Measurements from ENCODE around the gene SOD2.
"Not testable (repeated sequence)": the region's sequence is repeated elsewhere in the genome, so short reads cannot be mapped to it uniquely, and the experiment has no call there.

The SOD2 gene

DNA sequence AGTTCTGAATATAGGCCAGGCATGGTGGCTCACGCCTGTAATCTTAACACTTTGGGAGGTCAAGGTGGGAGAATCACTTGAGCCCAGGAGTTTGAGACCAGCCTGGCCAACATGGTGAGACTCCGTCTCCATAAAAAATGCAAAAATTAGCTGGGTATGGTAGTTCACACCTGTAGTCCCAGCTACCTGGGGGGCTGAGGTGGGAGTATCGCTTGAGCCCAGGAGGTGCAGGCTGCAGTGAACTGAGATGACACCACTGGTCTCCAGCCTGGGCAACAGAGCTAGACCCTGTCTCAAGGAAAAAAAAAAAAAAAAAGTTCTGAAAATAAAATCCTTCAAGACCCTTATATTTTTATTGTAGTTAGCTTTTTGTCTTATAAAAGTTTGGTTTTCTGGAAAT lies 22.6 kb upstream of the SOD2 start:
- no peak for DNase-seq

DNA sequence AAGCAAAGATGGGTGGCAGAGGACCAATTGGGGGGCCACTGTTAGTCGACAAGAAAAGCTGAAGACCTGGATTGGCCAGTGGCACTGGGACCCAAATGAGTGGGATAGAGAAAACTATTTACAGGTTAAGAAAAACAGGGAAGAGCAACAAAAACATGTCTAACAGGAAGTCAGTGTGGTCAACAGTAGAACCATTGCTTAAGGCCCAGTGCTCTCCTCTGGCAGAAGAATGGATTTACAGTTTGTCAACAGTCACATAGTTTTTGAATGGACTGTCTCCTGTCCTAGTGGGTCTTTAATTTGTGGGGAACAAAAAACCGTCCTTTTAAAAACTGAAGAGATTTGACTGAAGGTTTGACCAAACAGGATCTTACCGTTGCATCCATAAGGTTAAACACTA lies 22.1 kb upstream of the SOD2 start:
- DNase-seq, result no peak

DNA sequence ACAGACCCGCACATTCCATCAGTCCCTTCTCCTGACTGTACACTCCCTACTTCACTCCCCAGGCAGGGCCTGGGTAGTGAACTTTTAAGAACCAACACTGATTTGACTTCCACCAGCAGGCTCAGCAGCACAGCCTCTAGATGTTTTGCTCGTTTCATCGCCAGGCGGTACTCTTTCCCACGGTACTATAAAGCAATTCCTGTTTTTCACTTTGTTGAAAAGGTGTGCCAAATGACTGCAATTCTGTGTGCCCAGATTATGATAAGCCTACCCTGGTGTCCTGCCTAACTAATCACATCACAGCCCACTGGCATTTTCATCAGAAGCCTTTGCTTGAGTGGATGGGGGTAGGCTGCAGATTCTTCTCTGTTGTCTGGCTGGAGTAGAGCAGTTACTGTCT lies 21.4 kb upstream of the SOD2 start:
- no peak for DNase-seq

GRCh38 chr6:159713984-159714383 lies 20.9 kb upstream of the SOD2 start:
- DNase-seq, result no peak

DNA sequence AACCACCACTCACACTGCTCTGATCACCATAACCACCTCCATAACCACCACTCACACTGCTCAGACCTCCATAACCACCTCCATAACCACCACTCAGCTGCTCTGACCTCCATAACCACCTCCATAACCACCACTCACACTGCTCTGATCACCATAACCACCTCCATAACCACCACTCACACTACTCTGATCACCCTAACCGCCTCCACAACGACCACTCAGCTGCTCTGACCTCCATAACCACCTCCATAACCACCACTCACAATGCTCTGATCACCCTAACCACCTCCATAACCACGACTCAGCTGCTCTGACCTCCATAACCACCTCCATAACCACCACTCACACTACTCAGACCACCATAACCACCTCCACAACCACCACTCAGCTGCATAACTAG lies 19.3 kb upstream of the SOD2 start:
- not testable (repeated sequence) for DNase-seq

GRCh38 chr6:159710603-159711002 lies 17.6 kb upstream of the SOD2 start:
- not testable (repeated sequence) for DNase-seq

DNA sequence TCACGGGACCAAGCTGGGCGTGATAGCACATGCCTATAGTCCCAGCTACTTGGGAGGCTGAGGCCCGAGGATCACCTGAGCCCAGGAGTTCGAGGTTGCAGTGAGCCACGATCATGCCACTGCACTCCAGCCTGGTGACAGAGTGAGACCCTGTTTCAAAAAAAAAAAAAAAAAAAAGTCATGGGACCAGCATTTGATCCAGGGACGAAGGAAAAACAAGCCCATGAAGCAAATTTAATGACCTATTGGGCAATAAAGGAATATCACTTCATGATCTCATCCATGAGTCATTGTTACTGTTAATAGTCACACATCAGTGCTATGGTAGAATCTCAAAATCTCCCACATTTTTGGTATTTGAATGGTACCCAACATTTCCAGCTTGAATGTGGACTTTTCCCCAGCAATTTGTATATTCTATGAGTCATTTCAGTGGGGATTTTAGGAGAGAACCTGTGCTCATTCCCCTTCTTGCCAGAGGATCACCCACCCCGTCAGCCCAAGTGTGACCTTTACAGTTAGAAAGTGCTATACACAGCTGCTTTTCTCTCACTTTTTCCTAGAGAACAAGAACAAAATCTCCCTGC lies 8.5 kb upstream of the SOD2 start:
- DNase-seq, result no peak

- no peak for DNase-seq
These were observed 7.9 kb upstream of the SOD2 start for GRCh38 chr6:159700970-159701369.

GRCh38 chr6:159695984-159696383 lies 2.9 kb upstream of the SOD2 start:
- DNase-seq, result no peak

DNA sequence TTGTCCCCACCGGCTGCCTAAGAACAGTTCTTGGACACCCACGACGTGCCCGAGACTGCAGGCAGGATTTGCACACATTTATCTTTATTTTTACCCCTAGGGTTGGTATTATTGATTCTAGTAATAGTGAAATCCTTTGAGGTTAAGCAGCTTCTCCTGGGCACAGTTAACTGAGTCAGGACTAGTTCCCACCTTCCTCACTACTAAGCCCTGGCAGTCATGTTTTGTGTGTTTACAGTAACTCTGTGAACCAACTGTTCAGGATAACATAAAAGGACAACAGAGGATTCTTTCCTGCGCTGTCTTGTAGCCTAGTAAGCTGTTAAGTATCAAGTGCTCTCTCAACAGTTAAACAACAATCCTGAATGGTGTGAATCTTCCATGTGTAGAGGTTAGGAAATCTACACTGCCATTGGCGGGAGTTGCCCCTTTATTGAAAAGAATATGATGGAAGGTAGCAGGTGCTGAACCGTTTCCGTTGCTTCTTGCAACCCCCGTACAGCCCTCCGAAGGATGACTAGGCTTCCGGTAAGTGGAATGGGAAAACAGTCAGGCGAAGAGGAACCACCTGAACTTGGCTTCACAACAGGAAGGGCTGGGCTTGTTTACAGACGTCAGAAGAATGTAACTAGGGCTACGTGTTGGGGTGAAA lies 979 bp upstream of the SOD2 start:
- DNase-seq, result peak; percentile 54

DNA sequence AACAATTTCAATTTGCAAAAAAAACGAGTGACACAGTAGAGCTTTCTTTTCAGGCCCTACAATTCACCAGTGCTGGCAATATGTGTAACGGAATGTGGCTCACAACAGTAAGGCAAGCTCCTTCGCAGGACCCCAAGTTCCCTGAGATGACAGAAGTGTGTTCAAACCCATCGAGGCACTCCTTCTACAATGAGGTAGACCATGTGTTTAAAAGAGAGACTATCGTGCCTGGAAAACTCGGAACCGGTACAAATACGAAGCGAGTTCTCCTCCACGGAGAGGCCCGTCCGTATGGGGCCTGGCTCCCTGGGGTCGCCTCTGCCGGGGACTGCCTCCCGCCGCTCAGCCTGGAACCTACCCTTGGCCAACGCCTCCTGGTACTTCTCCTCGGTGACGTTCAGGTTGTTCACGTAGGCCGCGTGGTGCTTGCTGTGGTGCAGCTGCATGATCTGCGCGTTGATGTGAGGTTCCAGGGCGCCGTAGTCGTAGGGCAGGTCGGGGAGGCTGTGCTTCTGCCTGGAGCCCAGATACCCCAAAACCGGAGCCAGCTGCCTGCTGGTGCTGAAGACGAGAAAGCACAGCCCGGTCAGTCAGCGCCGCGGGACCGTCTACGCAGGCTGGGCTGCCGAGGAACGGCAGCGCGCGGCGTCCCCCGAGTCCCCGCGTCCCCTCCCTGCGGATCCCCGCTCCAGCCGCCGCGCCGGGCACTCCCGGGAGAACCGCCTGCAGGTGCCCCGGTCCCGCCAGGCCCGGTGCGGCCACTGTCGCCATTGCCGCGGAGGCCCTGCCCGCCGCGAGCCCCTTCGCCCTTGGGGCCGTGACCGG lies 526 bp downstream of the SOD2 start:
- peak; percentile 74 for DNase-seq

- peak; percentile 28 for DNase-seq
These were observed 1.1 kb downstream of the SOD2 start for GRCh38 chr6:159691963-159692287.

DNA sequence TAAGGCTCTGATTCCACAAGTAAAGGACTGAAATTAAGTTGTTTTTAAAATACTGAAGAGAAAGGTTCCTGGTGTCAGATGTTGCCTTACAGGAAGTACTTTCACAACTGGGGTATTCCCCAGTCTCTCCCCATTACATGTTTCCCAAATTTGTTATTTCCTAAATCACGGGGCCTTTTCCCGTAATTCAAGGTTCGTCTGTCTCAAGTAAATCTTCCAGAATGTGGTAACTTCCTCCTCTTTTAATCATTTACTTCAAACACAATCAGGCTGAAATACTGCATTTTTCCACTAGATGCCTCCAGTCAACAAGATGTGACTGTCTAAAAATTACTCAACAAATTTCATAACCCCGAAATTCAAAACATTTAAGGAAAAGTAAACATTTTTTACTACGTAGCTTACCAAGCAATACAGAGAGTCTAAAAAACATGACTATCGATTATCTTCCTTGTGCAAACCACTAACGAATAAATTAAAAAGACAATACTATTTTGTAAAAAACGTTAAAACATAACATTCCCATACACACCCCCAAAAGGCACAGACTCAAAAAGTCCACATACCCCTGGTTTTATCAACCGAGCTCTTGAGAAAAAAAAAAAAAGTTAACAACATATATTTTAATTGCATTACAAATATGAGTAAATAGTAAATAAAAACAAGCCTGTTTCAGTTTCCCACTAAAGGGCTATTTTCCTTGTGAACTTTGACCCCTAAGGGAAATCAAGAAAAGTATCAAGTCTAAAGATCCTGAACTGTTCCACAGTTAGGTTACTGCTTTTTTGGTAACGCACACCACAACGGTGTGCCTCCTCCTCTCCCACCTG lies 1.7 kb downstream of the SOD2 start:
- peak; percentile 40 for DNase-seq

- not testable (repeated sequence) for DNase-seq
These were observed 2.9 kb downstream of the SOD2 start for GRCh38 chr6:159690135-159690534.

GRCh38 chr6:159689001-159689400 lies 4.0 kb downstream of the SOD2 start:
- DNase-seq, result no peak

- no peak for DNase-seq
These were observed 4.7 kb downstream of the SOD2 start for GRCh38 chr6:159688266-159688905.

DNA sequence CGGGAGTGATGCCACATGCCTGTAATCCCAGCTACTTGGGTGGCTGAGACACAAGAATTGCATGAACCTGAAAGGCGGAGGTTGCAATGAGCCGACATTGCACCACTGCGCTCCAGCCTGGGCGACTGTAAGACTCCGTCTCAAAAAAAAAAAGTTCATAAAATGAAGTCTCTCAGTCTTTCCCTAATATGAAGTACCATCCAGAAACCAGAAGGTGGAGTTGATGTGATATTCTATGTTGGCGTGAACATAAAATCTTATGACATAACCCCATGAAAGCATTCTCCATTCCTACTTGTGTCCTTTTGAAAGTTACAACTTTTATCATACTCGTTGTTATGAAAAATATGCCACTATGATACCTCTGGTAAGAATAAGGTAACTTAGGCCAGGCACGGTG lies 5.7 kb downstream of the SOD2 start:
- DNase-seq, result no peak

GRCh38 chr6:159686703-159687102 lies 6.3 kb downstream of the SOD2 start:
- DNase-seq, result no peak

GRCh38 chr6:159686040-159686439 lies 7.0 kb downstream of the SOD2 start:
- DNase-seq, result no peak

DNA sequence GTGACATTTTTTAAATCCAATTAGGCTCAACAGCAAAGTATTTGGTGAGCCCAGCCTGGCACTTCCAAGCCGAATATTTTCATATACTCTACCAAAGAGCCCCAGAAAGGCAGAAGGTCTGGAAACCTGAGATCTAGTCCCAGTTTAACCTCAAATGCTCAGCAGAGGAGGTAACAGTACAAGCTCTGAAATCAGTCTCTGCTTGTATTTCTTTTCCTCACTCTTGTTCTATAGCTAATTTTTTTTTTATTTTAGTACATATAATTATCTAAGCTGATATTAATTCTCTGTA lies 9.1 kb downstream of the SOD2 start:
- DNase-seq, result no peak

GRCh38 chr6:159682810-159683209 lies 10.2 kb downstream of the SOD2 start:
- no peak for DNase-seq

DNA sequence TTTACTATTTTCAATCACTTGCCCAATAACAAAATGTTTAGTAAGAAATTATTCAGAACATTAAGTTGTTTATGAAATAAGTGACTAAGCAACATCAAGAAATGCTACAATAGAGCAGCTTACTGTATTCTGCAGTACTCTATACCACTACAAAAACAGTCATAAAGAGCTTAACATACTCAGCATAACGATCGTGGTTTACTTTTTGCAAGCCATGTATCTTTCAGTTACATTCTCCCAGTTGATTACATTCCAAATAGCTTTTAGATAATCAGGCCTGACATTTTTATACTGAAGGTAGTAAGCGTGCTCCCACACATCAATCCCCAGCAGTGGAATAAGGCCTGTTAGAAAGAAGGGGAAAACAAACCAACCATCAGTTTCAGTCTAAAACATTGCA lies 10.7 kb downstream of the SOD2 start:
- DNase-seq, result no peak

DNA sequence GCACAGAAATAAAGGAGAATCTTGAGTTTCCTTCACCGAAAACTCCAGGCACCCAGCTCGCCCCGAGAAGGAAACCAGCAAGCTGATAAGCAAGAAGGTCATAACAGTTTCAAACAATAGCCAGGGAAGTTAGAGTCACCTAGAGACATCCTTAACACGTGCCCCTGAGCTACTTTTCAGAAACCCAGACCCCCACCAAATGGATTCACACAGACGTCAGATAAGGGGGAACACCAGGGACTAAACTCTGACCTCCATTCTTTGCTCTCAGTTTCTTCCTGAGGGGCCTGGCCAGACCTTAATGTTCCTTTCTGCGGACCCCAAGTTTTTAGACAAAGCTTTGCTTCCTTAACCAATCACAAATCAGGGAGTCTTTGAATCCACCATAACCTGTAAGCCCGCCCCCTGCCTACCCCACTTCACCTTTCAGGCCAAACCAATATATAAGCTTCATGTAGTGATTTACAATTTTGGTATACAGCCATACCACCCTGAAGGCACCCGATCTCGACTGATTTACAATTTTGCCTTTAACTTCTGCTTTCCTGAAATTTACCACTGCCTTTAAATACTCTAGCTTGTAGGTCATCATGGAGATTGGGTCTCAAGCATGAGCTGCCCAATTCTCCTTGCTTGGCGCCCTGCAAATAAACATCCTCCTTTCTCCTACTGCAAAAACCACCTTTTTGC lies 11.7 kb downstream of the SOD2 start:
- DNase-seq, result no peak
